GM12892 (cell line): ENCODE data around the gene TLN1.

Experiments used
- POLR2A ChIP-seq: IDR thresholded peaks from 2 replicates; pipeline ENCODE4 v1.6.1; 2011; ENCODE audit warnings: low read depth, low read length, control low read depth
- POLR2AphosphoS5 ChIP-seq: IDR thresholded peaks from 2 replicates; pipeline ENCODE4 v1.6.1; 2011; ENCODE audit warnings: low read depth, low read length, control low read depth

DNA sequence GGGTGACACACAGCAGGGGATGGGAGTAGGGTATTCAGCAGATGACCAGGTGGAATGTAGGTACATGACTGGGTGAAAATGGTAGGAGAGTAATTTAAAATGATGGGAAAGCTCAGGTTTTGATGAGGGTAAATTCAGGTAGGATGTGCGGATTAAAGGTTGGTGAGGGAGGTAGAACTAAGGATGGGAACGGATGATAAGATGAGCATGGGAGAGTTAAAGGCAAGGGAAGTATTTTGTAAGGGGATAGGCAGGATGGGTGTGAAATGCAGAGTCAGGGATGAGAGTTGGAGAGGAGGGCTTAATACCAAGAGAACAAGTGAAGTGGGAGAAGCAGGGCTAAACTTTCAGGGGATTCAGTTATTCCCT lies 1.5 kb downstream of the TLN1 start:
- TF ChIP-seq POLR2AphosphoS5 (no peak), POLR2A (no peak)
